Measurements from ENCODE around the gene FERMT3.
A peak's percentile ranks its signal among the peaks of the same experiment; 100 is the strongest.

The FERMT3 gene

DNA sequence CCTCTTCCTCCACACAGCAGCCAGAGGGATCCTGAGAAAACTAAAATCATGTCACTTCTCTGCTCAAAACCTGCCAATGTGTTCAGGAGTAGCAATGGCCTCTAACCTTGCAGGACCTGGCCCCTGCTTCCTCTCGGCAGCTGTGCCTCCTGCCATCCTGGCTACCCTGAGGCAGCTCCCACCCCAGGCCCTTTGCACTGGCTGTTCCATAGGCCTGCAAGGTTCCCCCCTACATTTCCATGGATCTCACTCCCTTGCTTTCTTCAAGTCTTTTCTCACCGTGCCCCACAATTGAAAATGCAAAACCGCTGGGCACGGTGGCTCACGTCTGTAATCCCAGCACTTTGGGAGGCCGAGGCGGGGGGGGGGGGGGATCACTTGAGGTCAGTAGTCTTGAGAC, 22.6 kb upstream of the FERMT3 start:
- H3K4me3 ChIP-seq (ENCODE audit: low read depth, low read length): no peak overlapping the region
- no peak for TF ChIP-seq CTCF (IDR thresholded peaks at IDR 0.05; ENCODE audit: low read depth, low read length)
- peak overlapping the region; percentile 73 for H3K27ac ChIP-seq
- no peaks in the 10 kb centered on the region for H3K27me3 ChIP-seq (ENCODE audit: insufficient read depth, low read depth, severe bottlenecking)
- peaks cover 4% of the 10 kb centered on the region for H3K9me3 ChIP-seq (ENCODE audit: severe bottlenecking)
- peaks cover 17% of the 10 kb centered on the region for H3K36me3 ChIP-seq
- DNase-seq: no peak

GRCh38 chr11:64185175-64185692, 21.3 kb upstream of the FERMT3 start:
- H3K27ac ChIP-seq: peak overlapping the region; percentile 95
- no peak for TF ChIP-seq CTCF (IDR thresholded peaks at IDR 0.05; ENCODE audit: low read depth, low read length)
- H3K36me3 ChIP-seq: peaks cover 16% of the 10 kb centered on the region
- H3K9me3 ChIP-seq (ENCODE audit: severe bottlenecking): no peaks in the 10 kb centered on the region
- H3K27me3 ChIP-seq (ENCODE audit: insufficient read depth, low read depth, severe bottlenecking): no peaks in the 10 kb centered on the region
- H3K4me3 ChIP-seq (ENCODE audit: low read depth, low read length): peak overlapping the region; percentile 85
- DNase-seq: no peak

GRCh38 chr11:64185693-64186491, 20.6 kb upstream of the FERMT3 start, which contains the start of gene STIP1:
TSS of gene STIP1 (plus strand) at chr11:64186171. CDS start at chr11:64186262, 91 bp downstream.
- peak; percentile 99 for DNase-seq
- peak within 1 kb of the TSS; percentile 85 for H3K4me3 ChIP-seq (ENCODE audit: low read depth, low read length)
- H3K9me3 ChIP-seq (ENCODE audit: severe bottlenecking): no peaks in the 10 kb centered on the region
- no peaks in the 10 kb centered on the region for H3K27me3 ChIP-seq (ENCODE audit: insufficient read depth, low read depth, severe bottlenecking)
- TF ChIP-seq CTCF (IDR thresholded peaks at IDR 0.05; ENCODE audit: low read depth, low read length): no peak; the same call in 1 of the 2 replicates
- peaks cover 22% of the 10 kb centered on the region for H3K36me3 ChIP-seq
- H3K27ac ChIP-seq: peak within 1 kb of the TSS; percentile 95

DNA sequence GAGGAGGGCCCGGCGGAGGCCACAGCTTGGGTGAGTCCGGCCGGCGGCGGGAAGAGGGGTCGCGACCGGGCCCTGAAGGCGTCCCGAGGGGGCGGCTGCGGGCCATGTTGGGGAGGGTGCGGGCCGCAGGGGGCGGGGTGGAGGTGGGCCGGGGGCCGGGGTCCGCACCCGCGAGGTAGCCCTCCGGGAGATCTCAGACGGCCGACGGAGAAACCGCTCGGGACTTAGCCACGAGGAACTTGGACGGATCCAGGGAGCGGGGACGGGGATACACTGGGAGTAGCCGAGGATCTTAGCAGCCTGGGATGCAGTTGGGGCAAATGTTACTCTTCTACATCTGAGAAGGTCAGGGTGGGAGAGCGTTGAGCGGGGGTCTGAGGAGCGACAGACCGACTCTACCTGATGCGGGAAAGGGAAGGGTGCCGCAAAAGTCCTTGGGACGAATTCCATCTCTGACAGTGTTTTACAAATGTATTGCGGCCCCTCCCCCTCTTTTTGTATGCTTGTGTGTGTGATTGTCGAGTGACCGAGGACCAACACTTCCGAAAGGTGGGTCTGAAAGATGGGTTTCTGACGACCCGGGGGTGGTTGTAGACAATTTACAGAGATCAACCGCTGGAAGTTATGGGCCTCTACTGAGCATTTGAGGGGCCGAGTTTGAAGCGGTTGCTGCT, 19.9 kb upstream of the FERMT3 start:
- H3K27ac ChIP-seq: no peak overlapping the region; the same call in 1 of the 2 replicates
- no peaks in the 10 kb centered on the region for H3K27me3 ChIP-seq (ENCODE audit: insufficient read depth, low read depth, severe bottlenecking)
- H3K9me3 ChIP-seq (ENCODE audit: severe bottlenecking): no peaks in the 10 kb centered on the region
- H3K4me3 ChIP-seq (ENCODE audit: low read depth, low read length): no peak overlapping the region
- peaks cover 30% of the 10 kb centered on the region for H3K36me3 ChIP-seq
- no peak for TF ChIP-seq CTCF (IDR thresholded peaks at IDR 0.05; ENCODE audit: low read depth, low read length)
- peak; percentile 26 for DNase-seq

- Histone ChIP-seq H3K27me3 (ENCODE audit: insufficient read depth, low read depth, severe bottlenecking) (no peaks in the 10 kb centered on the region), H3K36me3 (peaks cover 88% of the 10 kb centered on the region), H3K27ac (no peak overlapping the region), H3K4me3 (ENCODE audit: low read depth, low read length) (no peak overlapping the region), H3K9me3 (ENCODE audit: severe bottlenecking) (no peaks in the 10 kb centered on the region)
- no peak for DNase-seq
- no peak for TF ChIP-seq CTCF (IDR thresholded peaks at IDR 0.05; ENCODE audit: low read depth, low read length)
Measured at GRCh38 chr11:64192434-64192833, 14.1 kb upstream of the FERMT3 start.

All from WERI-Rb-1 (cell line).